NCI-H2196 (cell line): ENCODE results near the gene FAM124B.
"Not testable (repeated sequence)": the region's sequence is repeated elsewhere in the genome, so short reads cannot be mapped to it uniquely, and the experiment has no call there.

Experiments used
- DNase-seq: peaks from one replicate; lab custom pipeline; 2025; ENCODE audit not compliant: unreplicated experiment; lab: John Stamatoyannopoulos, UW

The FAM124B gene

DNA sequence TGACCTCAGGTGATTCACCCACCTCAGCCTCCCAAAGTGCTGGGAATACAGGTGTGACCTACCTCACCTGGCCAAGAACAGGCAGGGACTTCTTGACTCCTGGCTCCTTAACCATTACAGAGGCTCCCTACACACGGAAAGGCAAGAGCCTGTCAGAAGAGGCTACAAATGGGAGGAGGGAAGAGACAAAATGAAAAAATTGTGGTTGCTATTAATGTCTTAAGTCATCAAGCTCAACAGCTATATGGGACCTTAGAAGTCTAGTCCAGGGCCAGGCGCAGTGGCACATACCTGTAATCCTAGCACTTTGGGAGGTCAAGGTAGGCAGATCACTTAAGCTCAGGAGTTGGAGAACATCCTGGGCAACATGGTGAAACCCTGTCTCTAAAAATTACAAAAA lies 11.5 kb upstream of the FAM124B start:
- no peak for DNase-seq

DNA sequence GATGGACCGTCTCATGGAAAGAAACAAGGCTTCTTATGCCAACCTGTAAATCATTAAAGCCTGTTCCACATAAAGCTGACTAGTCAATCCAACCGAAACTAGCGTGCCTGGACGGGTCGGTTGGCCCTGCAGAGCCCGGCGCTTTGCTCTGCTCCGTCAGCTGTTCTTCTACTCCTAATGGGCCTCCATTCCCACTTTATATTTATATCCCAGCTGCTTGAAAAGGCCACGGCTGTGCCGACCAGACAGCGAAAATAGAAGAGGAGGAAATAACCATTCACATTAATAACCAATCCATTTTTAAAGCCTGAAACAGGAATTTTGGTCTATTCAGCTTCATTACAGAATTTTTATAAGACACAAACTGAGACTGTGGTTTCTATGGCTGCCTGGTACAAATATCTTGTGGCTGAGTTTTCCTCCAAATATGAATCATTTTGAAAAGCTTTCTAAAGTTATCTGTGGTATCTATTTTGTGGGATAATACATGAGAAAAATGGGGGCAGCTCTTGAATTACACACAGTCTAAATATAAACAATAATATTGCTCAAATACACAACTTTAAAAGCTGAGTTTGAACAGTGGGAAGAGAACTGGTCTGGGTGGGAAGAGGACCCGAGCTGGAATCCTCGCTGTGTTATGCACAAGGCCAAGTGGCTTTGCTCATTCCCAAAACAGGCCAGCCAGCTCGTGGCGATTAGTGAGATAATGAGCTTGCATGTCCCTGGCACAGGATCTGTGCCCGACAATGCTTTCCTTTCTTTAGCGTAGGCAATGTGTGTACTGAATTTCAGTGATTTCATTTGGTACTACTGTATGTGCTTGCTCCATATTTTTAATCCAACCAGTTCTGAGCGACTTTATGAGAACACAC lies 10.5 kb upstream of the FAM124B start:
- DNase-seq: no peak

DNA sequence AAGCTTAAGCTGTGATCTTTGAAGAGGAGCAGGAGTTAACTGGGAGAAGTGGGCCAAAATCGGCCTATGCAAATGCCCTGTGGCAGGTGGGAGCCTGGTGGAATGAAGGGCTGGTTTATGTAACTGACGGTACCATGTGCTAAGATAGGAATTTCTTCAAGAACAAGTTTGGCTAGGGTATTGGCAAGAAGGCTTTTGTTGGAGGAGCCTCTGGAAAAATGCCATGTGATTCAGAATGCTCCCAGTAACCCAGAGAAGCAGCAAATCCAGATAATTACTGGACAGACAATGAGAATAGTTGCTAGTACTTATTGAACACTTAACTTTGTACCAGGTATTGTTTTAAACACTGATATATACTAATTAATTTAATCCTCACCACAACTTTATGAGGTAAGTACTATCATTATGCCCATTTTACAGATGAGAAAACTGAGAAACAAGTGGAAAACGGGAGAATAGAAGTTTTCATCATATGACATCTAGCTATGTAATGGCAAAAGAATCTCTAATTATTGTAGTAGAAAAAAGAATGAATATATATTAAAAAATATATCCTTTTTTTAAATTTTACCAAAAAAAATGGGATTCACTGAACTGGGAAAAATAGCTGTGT lies 9.1 kb upstream of the FAM124B start:
- no peak for DNase-seq

DNA sequence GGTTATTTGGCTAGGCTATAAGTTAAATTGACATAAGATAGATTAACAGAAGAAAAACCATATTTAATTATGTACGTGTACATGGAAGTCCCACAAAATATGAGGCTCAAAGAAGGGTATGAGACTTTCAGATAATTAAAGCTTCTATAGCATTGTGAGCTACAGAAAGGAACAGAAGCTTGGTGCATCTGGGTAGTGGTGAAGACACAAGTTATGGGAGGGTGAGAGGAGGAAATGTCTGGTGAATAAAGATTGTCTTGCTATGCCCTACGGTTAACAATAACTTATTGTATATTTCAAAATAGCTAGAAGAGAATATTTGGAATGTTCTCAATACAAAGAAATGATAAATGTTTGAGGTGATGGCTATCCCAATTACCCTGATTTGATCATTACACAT lies 6.8 kb upstream of the FAM124B start:
- no peak for DNase-seq

DNA sequence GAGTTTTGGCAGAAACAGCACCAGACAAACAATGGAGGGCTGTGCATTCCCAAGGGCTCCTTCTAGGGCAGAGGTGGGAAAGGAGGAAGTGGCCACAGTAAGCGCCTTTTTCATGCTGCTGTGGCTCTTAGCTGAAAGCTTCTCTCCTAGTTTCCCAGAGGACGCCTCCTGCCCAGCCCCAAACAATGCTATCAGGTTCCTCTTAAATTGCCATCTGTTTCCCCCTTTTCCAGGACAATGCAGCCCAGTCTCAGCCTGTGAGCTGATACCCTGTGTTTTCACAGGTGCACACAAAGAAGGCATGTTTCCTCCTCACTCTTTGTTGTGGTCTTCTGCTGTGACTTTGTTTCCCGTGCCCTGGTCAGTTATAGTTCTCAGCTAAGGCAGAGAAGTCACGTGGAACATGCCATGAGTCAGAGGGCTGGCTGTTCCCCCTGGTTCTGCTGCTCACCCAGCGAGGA lies 5.4 kb upstream of the FAM124B start:
- no peak for DNase-seq

DNA sequence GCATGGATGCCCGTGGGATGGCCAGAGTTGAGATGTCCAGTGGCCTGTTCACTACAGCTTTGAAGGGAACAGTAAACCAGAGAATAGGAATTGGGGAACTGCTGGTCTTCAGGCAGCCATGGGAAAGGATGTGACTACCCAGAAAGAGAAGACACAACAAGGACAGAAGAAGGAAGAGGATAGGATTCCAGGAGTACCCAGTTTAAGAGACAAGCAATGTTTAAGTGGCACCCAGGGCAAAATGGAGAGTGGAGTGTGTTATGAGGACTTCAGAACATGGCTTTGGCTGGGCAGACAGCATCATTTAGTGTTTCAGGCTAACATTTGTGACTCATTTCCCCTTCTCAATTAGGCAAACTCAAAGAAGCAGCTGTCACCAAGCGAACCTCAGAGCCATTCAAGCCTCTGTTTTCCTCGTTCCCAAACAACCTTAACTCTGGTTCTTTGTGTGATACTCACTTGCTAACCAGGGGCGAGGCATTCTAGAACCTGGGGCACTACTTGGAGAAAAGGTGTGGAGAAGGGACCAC lies 4.0 kb upstream of the FAM124B start:
- DNase-seq: no peak

DNA sequence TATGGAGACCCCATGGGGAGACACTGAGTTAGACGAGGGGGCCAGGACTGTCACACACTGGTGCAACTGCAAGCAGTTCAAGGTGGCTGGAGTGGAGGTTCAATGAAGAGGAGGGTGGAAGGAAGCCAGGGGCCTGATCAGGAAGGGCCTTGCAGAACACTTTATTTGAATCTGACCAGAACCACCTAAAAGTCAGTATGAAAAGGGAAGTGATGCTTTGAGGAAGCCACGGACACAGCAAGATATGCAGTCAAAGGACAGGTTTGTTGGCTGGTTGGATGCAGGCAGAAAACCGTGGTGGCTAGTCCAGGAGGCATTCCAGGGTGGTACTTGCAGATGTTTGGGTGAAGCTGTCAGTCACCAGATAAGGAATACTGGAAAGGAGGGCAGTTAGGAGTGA lies 3.5 kb upstream of the FAM124B start:
- no peak for DNase-seq

DNA sequence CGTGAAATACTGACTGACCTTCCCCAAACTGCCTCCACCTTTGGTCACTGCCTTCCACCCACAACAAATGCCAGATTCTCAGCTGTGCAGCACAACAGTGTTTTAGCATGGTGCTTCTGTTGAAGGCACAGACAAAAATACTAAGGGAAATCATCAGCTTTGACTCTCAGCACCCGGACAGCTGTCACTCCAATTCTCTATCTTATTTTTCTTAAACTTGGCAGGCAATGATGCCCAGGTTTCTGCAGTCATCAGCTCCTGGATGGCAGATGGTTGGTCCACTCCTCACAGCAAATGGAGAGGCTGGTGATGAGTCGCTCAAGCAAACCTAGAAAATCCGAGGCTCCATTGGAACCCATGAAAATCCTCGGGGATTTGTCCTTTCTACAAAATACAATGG lies 2.9 kb upstream of the FAM124B start:
- DNase-seq: no peak

DNA sequence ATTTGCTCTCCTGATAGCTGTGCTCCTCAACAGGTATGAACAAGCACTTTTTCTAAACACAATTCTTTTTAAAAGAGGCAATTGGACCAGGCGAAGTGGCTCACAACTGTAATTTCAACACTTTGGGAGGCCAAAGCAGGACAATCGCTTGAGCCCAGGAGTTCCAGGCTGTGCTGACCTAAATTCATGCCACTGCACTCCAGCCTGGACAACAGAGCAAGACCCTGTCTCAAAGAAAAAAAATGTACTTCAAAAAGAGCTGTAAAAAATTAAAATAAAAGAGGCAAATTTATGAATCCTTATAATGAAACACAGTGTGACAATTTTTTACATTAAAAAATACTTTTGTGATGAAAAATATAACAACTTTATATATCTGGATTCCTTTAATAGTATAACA lies 1.8 kb upstream of the FAM124B start:
- DNase-seq: no peak

DNA sequence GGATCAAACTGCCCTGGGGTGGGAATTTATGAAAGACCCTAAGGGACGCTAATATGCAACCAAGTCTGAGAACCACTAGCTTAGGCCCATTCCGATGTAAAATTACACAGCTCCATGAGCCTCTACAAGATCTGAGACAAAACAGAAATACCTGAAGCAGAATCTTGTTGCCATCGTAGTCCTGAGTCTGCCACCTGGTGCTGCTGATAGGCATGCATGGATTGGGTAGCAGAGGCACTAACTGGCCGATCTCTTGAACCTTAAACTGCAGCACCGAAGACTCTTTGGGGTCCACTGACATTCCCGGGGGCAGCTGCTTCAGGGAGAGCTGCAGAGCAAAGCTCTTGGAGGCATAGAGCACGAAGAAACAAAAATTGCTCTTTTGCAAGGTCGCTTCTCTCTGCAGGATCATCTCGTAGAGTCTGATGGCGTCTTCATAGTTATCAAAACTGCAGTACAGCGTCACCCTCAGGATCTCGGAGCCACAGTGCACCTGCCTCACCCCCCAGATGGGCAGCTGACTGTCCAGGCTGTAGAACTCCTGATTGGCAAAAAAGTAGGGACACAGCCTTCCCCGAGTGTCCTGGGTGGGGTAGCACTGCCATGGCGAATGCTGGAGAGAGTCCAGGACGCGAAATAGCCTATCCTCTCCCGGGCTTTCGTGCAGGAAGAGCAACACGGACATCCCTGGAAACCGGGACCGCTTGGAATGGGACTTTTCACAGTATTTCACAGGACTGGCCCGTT lies 848 bp downstream of the FAM124B start:
- DNase-seq: no peak

DNA sequence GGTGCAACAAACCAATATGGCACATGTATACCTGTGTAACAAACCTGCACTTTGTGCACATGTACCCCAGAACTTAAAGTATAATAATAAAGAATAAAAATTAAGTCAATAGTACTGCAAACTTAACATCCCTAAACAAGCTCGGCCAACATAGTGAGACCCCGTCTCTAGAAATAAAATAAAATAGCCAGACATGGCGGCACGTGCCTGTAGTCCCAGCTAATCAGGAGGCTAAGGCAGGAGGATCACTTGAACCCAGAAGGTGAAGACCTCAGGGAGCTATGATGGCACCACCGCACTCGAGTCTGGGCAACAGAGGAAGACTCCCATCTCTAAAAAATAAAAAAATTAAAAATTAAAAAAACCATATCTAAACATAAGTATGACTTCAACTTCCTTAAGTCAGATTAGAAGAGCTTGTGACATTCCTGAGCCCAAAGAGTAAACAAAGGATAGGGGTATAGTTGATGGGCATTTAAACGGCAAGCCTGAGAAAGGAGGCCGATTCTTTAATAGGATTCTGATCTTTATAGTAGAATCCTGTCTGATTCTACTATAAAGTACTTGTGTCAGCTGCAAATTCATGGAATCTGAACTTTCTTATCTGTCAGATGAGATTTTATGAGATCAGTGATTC lies 1.6 kb downstream of the FAM124B start:
- no peak for DNase-seq

DNA sequence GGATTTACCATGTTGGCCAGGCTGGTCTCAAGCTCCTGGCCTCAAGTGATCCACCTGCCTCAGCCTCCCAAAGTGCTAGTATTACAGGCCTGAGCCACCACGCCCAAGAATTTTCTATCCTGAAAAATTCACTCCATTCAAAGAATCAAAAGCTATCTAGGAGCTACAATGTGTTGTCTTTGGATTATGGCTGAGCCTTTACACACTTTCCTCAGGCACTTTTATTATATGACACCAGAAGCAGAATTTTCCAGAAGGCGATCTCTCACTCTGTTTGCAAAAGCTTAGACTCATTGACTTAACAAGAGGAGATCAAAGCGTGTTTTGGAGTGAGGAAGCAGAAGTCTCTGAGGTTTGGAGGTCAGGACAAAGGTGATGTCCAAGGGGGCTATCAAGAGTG lies 3.6 kb downstream of the FAM124B start:
- no peak for DNase-seq

DNA sequence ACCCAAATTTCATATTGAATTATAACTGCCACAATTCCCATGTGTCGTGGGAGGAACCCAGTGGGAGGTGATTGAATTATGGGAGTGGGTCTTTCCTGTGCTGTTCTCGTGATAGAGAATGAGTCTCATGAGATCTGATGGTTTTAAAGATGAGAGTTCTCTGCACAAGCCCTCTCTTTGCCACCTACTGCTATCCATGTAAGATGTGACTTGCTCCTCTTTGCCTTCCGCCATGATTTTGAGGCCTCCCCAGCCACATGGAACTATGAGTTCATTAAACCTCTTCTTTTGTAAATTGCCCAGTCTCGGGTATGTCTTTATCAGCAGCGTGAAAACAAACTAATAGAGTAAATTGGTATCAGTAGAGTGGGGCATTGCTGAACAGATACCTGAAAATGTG lies 4.8 kb downstream of the FAM124B start:
- not testable (repeated sequence) for DNase-seq

DNA sequence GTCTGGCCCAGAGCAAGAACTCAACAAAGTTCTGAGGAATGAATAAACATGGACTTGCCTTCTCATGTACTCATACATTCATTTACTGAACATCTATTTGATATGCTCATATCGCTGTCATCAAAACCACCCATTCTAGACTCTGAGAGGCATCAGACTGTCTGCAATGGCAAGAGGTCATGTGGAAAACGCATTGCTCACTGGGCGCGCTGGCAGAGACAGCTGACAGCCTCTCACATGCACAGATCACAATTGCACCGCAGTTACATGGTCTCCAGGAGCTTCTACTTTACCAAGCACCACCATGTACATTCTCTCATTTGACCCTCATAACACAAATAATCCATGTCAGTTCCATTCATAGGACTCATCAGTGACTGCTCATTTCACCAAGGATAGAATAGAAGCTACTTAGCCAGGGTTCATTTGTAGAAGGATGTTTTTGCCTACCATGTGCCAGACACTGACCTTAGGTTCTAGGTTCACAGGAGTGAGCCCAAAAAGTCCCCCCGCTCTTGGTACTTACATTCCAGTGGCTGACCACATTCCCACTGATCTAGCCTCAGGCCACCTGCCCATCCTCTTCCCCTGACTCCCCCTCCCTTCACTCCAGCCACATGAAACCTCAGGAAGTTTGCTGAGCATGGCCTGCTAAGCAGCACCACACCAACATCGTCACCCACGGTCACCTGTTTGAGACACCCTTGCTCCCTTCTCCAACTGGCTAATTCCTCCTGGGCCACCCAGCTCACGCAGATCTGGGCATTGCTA lies 6.1 kb downstream of the FAM124B start:
- DNase-seq: no peak

DNA sequence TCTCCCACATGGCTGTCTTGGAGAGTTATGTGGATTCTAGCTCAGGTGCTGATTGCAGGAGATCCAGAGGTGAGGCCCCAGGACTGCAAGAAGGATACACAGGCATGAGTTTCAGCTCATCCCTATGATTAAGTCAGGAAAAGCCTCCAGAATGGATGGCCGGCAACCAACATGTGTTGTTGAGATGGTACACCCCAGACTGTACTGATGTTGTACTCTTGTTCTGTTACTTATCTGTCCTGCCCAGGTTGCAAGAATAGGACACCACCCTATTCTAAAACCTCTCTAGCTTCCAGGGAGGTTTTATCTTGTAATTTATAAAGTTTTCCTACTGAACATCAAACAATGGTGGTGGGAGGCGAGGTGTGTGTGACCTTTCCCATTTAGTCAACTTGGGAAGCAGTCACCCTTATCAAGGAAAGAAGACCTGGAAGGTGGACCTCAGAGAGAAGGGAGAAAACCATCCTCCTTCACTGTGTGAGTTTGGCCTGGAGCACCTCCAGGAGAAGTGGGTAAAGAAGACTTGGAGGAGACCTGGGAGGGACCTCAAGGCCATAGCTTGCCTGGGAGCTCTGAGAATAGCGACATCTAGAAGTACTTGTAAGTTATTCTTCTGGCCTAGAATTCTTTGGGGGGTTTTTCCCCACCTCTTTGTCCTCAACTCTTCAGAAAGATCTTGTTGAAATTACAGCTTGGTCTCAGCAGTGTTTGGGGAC lies 8.6 kb downstream of the FAM124B start:
- no peak for DNase-seq

DNA sequence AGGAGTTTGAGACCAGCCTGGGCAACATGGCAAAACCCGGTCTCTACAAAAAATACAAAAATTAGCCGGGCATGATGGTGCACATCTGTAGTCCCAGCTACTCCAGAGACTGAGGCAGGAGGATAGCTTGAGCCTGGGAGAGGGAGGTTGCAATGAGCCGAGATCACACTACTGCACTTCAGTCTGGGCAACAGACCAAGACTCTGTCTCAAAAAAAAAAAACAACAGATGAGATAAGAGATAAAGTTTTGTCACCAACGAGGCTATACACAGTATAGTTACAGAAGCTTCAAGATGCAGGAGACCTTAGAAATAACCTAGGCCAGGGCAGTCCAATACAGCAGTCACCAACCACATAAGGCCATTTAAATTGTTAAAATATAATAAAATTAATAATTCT lies 9.4 kb downstream of the FAM124B start:
- DNase-seq: no peak

DNA sequence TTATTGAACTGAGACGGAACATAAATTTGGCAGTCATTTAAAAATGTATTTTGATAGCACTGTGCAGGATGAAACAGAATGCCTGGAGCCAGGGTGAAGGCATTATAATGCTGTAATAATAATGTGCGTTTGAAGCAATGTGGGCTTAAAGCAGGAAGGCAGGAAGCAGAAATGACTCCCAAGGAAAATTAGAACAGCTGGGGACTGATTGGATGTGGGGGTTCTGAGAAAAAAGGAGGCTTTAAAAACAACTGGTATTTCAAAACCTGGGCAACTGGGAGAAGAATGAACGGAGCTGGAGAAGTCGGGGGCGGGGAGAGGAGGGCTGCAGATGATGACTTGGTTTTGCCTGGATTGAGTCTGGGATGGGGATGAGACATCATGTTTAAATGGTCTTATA lies 12.6 kb downstream of the FAM124B start:
- DNase-seq: no peak

DNA sequence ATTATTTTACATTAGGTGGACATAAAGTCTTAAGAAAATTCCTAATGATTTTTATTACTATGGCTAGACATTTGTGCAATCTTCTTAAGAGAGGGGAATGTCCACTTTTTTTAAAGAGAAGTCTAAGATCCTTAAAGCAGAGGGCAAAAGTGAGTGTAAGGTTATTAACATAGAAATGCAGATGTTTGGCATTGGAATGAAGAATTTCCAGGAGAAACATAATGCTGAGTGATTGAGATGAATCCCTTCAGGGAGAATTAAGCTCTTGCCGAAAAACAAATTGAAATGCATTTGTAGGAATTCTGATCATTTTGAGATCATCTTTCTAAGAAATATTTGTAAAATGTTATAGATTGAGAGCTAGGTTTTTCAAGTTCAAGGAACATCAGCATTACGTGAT lies 15.0 kb downstream of the FAM124B start:
- DNase-seq: no peak

DNA sequence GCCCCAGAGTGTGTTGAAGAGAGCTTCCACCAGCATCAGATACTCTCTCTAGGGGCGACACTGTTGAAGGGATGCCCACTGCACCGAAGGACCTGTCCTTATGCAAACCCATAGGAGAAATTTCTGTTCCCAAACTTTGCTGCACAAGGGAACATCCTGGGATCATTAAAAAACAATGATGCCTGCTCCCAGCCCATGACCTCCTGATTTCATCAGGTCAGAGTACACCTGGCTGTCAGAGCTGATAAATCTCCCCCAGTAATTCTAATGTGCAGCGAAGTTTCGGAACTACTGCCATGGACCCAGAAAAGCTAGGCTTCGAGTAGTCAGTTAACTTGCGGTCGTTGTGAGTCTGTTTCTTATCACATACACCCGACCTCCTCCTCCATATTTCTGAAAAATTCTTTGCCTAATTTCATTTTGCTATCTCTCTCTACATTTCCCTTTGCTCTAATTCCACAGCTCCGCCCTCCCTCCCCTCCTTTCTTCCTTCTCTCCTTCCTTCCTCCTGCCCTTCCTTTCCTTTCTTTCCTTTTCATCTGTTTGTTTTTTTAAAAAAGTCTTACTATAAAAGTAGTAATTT lies 18.8 kb downstream of the FAM124B start:
- DNase-seq: no peak

DNA sequence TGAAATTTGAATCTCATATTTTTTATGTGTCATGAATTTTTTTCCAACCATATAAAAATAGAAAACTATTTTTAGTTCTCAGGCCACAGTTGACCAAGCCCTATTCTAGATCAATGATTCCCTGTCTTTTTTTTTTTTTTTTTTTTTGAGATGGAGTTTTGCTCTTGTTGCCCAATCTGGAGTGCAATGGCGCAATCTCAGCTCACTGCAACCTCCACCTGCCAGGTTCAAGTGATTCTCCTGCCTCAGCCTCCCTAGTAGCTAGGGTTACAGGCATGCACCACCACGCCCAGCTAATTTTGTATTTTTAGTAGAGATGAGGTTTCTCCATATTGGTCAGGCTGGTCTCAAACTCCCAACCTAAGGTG lies 19.6 kb downstream of the FAM124B start:
- DNase-seq: not testable (repeated sequence)
